Mesenchymal stem cell (in vitro differentiated cells and primary cell): Measurements from ENCODE around the gene ECT2L.

Experiments used
- DNase-seq: peaks from one replicate; pipeline ENCODE4 v3.0.0-alpha.2; 2013
- H2AFZ ChIP-seq: one replicate; pipeline ENCODE4 v1.6.1; 2013; ENCODE audit warnings: low read depth, mild to moderate bottlenecking, control low read depth, inconsistent platforms, low read length, moderate library complexity
- H2AK5ac ChIP-seq: 2 replicates; pipeline ENCODE4 v1.6.1; 2013; ENCODE audit warnings: low read length, moderate library complexity, mild to moderate bottlenecking, inconsistent platforms; ENCODE audit not compliant: severe bottlenecking
- H2BK120ac ChIP-seq: one replicate; pipeline ENCODE4 v1.6.1; 2013; ENCODE audit warnings: low read depth, mild to moderate bottlenecking, inconsistent platforms, low read length, moderate library complexity
- H2BK12ac ChIP-seq, 2 experiments: one replicate each; pipeline ENCODE4 v1.6.1; 2013; ENCODE audit warnings: inconsistent platforms in 2 of 2, low read length in 2 of 2, mild to moderate bottlenecking in 2 of 2, moderate library complexity in 2 of 2, control low read depth in 1 of 2
- H2BK15ac ChIP-seq: one replicate; pipeline ENCODE4 v1.6.1; 2013; ENCODE audit warnings: mild to moderate bottlenecking, low read depth, inconsistent platforms; ENCODE audit not compliant: poor library complexity, severe bottlenecking
- H2BK5ac ChIP-seq: 2 replicates; pipeline ENCODE4 v1.6.1; 2013; ENCODE audit warnings: low read depth, mild to moderate bottlenecking, low read length, control low read depth, inconsistent platforms; ENCODE audit not compliant: poor library complexity, severe bottlenecking
- H3K14ac ChIP-seq, 2 experiments: one replicate each; pipeline ENCODE4 v1.6.1; 2013; ENCODE audit warnings: inconsistent platforms in 2 of 2, low read length in 2 of 2, control low read depth in 1 of 2, mild to moderate bottlenecking in 1 of 2, moderate library complexity in 1 of 2
- H3K18ac ChIP-seq, 2 experiments: one replicate each; pipeline ENCODE4 v1.6.1; 2013; ENCODE audit warnings: inconsistent platforms in 2 of 2, low read length in 2 of 2, control low read depth in 1 of 2, low read depth in 1 of 2, mild to moderate bottlenecking in 1 of 2
- H3K23ac ChIP-seq, 2 experiments: one replicate each; pipeline ENCODE4 v1.6.1; 2013; ENCODE audit warnings: inconsistent platforms in 2 of 2, low read length in 2 of 2, mild to moderate bottlenecking in 2 of 2, moderate library complexity in 2 of 2, control low read depth in 1 of 2
- H3K27ac ChIP-seq: 2 replicates; pipeline ENCODE4 v1.5.1; 2013; ENCODE audit warnings: mild to moderate bottlenecking, moderate library complexity, low read length, control low read depth, inconsistent platforms; ENCODE audit not compliant: poor library complexity, severe bottlenecking
- H3K27me3 ChIP-seq, 2 experiments: 2 replicates each; pipeline versions ENCODE4 v1.6.1 to v1.7.0; 2013; ENCODE audit warnings: low read length in 2 of 2, mild to moderate bottlenecking in 2 of 2, moderate library complexity in 2 of 2, control low read depth in 1 of 2, inconsistent platforms in 1 of 2; ENCODE audit not compliant: control insufficient read depth in 1 of 2, insufficient read depth in 1 of 2
- H3K36me3 ChIP-seq, 2 experiments: 2 replicates each; pipeline versions ENCODE4 v1.6.1 to v1.7.0; 2013; ENCODE audit warnings: low read length in 2 of 2, control low read depth in 1 of 2, inconsistent platforms in 1 of 2, low read depth in 1 of 2, mild to moderate bottlenecking in 1 of 2; ENCODE audit not compliant: insufficient read depth in 2 of 2, control insufficient read depth in 1 of 2
- H3K4ac ChIP-seq, 2 experiments: one replicate each; pipeline ENCODE4 v1.6.1; 2013; ENCODE audit warnings: inconsistent platforms in 2 of 2, low read length in 2 of 2, mild to moderate bottlenecking in 2 of 2, moderate library complexity in 2 of 2, control low read depth in 1 of 2, low read depth in 1 of 2
- H3K4me1 ChIP-seq: 2 replicates; pipeline ENCODE4 v1.6.1; 2013; ENCODE audit warnings: low read depth, low read length, control low read depth; ENCODE audit not compliant: control insufficient read depth, insufficient read depth
- H3K4me2 ChIP-seq: 2 replicates; pipeline ENCODE4 v1.6.1; 2013; ENCODE audit warnings: low read length, mild to moderate bottlenecking, inconsistent platforms; ENCODE audit not compliant: poor library complexity, severe bottlenecking
- H3K4me3 ChIP-seq, 2 experiments: 2 replicates each; pipeline versions ENCODE4 v1.5.1 to v1.7.0; 2013; ENCODE audit warnings: low read length in 2 of 2, mild to moderate bottlenecking in 2 of 2, control low read depth in 1 of 2, low read depth in 1 of 2; ENCODE audit not compliant: insufficient read depth in 1 of 2
- H3K79me1 ChIP-seq: replicated peaks from 2 replicates; pipeline ENCODE4 v1.6.1; 2013; ENCODE audit warnings: mild to moderate bottlenecking, control low read depth, low read length, inconsistent platforms; ENCODE audit not compliant: poor library complexity, severe bottlenecking
- H3K9ac ChIP-seq: 2 replicates; pipeline ENCODE4 v1.7.0; 2013; ENCODE audit warnings: mild to moderate bottlenecking, low read length, moderate library complexity
- H3K9me3 ChIP-seq: 2 replicates; pipeline ENCODE4 v1.7.0; 2013; ENCODE audit warnings: mild to moderate bottlenecking, low read length; ENCODE audit not compliant: control insufficient read depth
- H4K8ac ChIP-seq: one replicate; pipeline ENCODE4 v1.6.1; 2013; ENCODE audit warnings: inconsistent platforms, mild to moderate bottlenecking, low read length, moderate library complexity
- H4K91ac ChIP-seq: one replicate; pipeline ENCODE4 v1.6.1; 2013; ENCODE audit warnings: mild to moderate bottlenecking, low read length, inconsistent platforms
- WGBS: methylation state at CpG from one replicate; pipeline ENCODE4 v1.1.7; 2013; ENCODE audit warnings: mixed read lengths; 5-methylcytosine and 5-hydroxymethylcytosine counted together

ECT2L gene

DNA sequence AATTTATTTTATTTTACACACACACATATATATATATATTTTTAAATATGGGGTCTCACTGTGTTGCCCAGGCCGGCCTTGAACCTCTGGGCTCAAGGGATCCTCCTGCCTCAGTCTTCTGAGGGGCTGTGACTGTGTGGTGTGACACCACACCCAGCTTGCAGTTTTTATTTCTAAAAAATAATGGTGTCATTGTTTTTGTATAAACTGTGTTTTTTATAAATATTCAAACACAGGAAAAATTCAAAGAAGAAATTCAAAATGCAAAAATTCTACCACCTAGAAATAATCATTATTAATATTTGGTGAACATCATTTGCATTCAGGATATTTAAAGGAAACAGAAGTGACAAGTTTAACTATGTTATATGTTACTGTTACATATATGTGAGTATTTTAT lies 19.2 kb upstream of the ECT2L start:
- Histone ChIP-seq H3K4me3 (no peak overlapping the region), H2BK15ac (no peak overlapping the region), H3K4ac (no peak overlapping the region), H3K27me3 (no peaks in the 10 kb centered on the region), H3K36me3 (peaks cover 3 to 47% of the 10 kb centered on the region in 2 experiments), H3K9ac (no peak overlapping the region), H3K18ac (no peak overlapping the region), H2BK120ac (no peak overlapping the region), H3K23ac (no peak overlapping the region), H2BK5ac (no peak overlapping the region), H3K4me1 (no peaks in the 10 kb centered on the region), H3K14ac (no peak overlapping the region), H2AK5ac (no peak overlapping the region), H3K27ac (no peak overlapping the region), H3K9me3 (no peaks in the 10 kb centered on the region), H2BK12ac (no peak overlapping the region), H3K4me2 (no peak overlapping the region), H2AFZ (no peak overlapping the region), H4K91ac (no peak overlapping the region), H4K8ac (no peak overlapping the region), H3K79me1 (peaks cover 9% of the 10 kb centered on the region)
- 100% methylated on average over 1 of the region's 1 CpG for WGBS
- DNase-seq = no peak

DNA sequence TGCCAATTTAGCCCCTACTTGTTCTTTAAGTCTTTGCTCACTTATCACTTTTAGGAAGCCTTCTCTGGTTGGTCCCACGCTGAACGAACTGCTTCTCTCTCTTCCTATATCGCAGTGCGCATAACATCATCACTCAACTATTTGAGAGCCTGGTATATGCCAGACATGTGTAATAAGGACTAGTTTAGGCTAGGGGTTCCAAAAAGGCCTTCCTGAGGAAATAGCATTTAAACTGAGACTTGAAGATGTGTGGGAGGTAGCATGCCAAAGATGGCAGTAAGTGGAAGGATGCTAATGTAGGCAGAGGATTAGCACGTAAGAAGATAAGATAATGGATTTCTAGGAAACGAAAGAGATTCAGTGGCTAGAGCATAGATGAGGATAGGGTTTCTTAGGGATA lies 17.6 kb upstream of the ECT2L start:
- H3K36me3 ChIP-seq = peaks cover 3 to 60% of the 10 kb centered on the region in 2 experiments
- no peaks in the 10 kb centered on the region for H3K4me1 ChIP-seq
- H3K9ac ChIP-seq = no peak overlapping the region
- no peaks in the 10 kb centered on the region for H3K27me3 ChIP-seq
- no peak overlapping the region for H3K14ac ChIP-seq
- H2BK12ac ChIP-seq = no peak overlapping the region
- H3K18ac ChIP-seq = no peak overlapping the region
- H3K4me2 ChIP-seq = no peak overlapping the region
- H2AK5ac ChIP-seq = no peak overlapping the region
- no peak overlapping the region for H3K27ac ChIP-seq
- no peak overlapping the region for H2AFZ ChIP-seq
- H4K8ac ChIP-seq = no peak overlapping the region
- no peak overlapping the region for H4K91ac ChIP-seq
- H3K79me1 ChIP-seq = peaks cover 9% of the 10 kb centered on the region
- no peak for DNase-seq
- no peaks in the 10 kb centered on the region for H3K9me3 ChIP-seq
- H3K4ac ChIP-seq = no peak overlapping the region
- no peak overlapping the region for H2BK5ac ChIP-seq
- H2BK120ac ChIP-seq = no peak overlapping the region
- H2BK15ac ChIP-seq = no peak overlapping the region
- H3K4me3 ChIP-seq = no peak overlapping the region
- H3K23ac ChIP-seq = no peak overlapping the region
- 90% methylated on average over 6 of the region's 6 CpGs for WGBS

DNA sequence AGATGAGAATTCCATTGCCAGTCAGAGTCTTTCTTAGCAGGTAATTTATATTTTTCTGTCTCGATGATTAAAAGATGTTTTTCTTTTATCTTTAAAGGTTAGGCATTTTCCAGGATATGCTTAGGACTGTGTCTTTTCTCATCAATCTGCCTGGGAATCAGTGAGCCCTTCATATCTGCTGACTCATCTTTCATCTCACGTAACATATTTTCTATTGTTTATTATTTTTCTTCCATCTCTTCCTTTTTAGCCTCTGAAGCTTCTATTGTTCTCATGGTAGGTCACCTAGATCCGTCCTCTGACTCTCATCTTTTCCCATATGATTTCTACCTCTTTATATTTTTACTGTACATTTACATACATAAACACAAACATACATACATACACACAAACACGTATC lies 13.6 kb upstream of the ECT2L start:
- 82% methylated on average over 2 of the region's 4 CpGs for WGBS
- Histone ChIP-seq H3K14ac (no peak overlapping the region), H3K79me1 (no peaks in the 10 kb centered on the region), H3K9ac (no peak overlapping the region), H2BK12ac (no peak overlapping the region), H2BK120ac (no peak overlapping the region), H3K18ac (no peak overlapping the region), H2AK5ac (no peak overlapping the region), H3K9me3 (no peaks in the 10 kb centered on the region), H3K27me3 (no peaks in the 10 kb centered on the region), H2BK5ac (no peak overlapping the region), H3K4me1 (no peaks in the 10 kb centered on the region), H3K4me2 (no peak overlapping the region), H3K4me3 (no peak overlapping the region), H4K8ac (no peak overlapping the region), H2AFZ (no peak overlapping the region), H3K36me3 (peaks cover 3 to 66% of the 10 kb centered on the region in 2 experiments), H2BK15ac (no peak overlapping the region), H3K23ac (no peak overlapping the region), H4K91ac (no peak overlapping the region), H3K27ac (no peak overlapping the region), H3K4ac (no peak overlapping the region)
- no peak for DNase-seq

DNA sequence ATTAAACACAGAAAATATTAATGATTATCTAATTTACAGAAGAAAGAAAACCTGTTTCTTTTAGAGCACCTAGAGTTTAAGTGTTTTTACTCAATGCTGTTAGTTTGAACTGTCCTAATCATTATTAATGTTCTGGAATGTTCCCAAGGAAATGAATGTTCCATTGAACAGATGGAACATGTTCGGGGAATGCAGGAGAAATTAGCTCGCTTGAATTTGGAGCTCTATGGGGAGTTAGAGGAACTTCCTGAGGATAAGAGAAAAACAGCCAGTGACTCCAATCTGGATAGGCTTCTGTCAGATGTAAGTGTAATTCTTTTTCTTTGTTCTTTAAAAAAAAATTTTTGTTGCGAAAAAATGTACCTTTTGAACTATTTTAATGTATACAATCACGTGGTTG lies 10.8 kb upstream of the ECT2L start:
- no peak overlapping the region for H3K4ac ChIP-seq
- no peak overlapping the region for H3K4me3 ChIP-seq
- 93% methylated on average over 4 of the region's 4 CpGs for WGBS
- no peaks in the 10 kb centered on the region for H3K27me3 ChIP-seq
- H2BK12ac ChIP-seq = no peak overlapping the region
- no peak overlapping the region for H3K18ac ChIP-seq
- H3K27ac ChIP-seq = no peak overlapping the region
- no peak overlapping the region for H2BK5ac ChIP-seq
- H3K4me2 ChIP-seq = no peak overlapping the region
- peaks cover 3 to 58% of the 10 kb centered on the region in 2 experiments for H3K36me3 ChIP-seq
- no peak overlapping the region for H2BK120ac ChIP-seq
- H2BK15ac ChIP-seq = no peak overlapping the region
- no peak for DNase-seq
- no peak overlapping the region for H2AK5ac ChIP-seq
- no peaks in the 10 kb centered on the region for H3K79me1 ChIP-seq
- H3K9ac ChIP-seq = no peak overlapping the region
- H2AFZ ChIP-seq = no peak overlapping the region
- H3K9me3 ChIP-seq = no peaks in the 10 kb centered on the region
- H4K8ac ChIP-seq = no peak overlapping the region
- H4K91ac ChIP-seq = no peak overlapping the region
- H3K4me1 ChIP-seq = no peaks in the 10 kb centered on the region
- no peak overlapping the region for H3K14ac ChIP-seq
- H3K23ac ChIP-seq = no peak overlapping the region
